Measurements from ENCODE around the gene WNK1.
"Not testable (repeated sequence)": the region's sequence is repeated elsewhere in the genome, so short reads cannot be mapped to it uniquely, and the experiment has no call there.

The WNK1 gene

GRCh38 chr12:785706-786105 lies 33.3 kb downstream of the WNK1 start:
- TF ChIP-seq, protein P1, sequence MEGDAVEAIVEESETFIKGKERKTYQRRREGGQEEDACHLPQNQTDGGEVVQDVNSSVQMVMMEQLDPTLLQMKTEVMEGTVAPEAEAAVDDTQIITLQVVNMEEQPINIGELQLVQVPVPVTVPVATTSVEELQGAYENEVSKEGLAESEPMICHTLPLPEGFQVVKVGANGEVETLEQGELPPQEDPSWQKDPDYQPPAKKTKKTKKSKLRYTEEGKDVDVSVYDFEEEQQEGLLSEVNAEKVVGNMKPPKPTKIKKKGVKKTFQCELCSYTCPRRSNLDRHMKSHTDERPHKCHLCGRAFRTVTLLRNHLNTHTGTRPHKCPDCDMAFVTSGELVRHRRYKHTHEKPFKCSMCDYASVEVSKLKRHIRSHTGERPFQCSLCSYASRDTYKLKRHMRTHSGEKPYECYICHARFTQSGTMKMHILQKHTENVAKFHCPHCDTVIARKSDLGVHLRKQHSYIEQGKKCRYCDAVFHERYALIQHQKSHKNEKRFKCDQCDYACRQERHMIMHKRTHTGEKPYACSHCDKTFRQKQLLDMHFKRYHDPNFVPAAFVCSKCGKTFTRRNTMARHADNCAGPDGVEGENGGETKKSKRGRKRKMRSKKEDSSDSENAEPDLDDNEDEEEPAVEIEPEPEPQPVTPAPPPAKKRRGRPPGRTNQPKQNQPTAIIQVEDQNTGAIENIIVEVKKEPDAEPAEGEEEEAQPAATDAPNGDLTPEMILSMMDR (IDR thresholded peaks at IDR 0.05; ENCODE audit: low read depth, low read length), result no peak
- no peak for DNase-seq (ENCODE audit: extremely low read depth, low read depth)

GRCh38 chr12:788288-788687 lies 35.9 kb downstream of the WNK1 start:
- TF ChIP-seq, protein P1 (IDR thresholded peaks at IDR 0.05; ENCODE audit: low read depth, low read length), result no peak
- no peak for DNase-seq (ENCODE audit: extremely low read depth, low read depth)

DNA sequence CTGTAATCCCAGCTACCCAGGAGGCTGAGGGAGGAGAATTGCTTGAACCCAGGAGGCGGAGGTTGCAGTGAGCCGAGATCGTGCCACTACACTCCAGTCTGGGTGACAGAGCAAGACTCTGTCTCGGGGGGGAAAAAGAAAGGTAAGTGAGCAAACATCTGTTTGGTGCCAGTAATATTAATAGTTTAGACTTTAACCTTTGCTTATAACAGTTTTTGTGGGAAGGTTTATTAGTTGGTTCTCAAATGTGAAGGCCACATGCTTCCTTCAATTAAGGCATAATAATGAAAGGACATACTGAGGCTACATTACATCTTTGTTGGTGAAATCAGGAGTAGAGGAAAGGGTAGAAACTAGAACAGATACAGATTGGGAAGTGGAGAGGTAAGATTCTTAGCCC lies 36.4 kb downstream of the WNK1 start:
- not testable (repeated sequence) for DNase-seq (ENCODE audit: extremely low read depth, low read depth)

DNA sequence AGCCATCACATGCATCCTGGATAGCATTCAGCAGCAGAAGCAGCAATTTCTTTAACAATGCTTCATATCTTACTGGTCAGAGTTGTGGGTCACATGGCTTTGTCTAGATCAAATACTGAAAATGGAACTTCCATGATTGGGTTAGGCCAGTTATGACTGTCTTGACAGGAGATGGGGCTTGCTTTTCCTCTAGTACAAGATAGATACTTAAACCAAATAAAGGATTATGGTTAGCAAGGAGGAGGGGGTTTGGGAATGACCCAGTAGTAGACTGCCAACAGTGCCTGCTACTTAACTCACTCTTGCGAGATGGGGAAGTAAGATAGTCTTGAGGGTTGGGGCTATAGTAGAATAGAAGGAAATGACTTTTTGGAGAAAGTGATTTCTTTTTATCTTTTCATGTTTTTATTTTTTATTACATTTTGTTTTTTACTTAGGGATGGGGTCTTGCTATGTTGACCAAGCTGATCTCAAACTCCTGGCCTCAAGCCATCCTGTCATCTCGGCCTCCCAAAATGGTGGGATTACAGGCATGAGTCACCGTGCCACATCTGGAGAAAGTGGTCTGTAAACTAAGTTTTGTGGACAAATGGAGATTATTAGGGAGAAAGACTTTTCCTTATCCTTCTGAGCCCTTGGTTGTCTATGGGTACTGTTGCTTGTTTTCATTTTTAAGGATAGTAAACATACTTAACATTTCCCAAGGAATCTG lies 37.6 kb downstream of the WNK1 start:
- TF ChIP-seq, protein P1 (IDR thresholded peaks at IDR 0.05; ENCODE audit: low read depth, low read length), result no peak
- DNase-seq (ENCODE audit: extremely low read depth, low read depth), result no peak

- TF ChIP-seq, protein P1 (IDR thresholded peaks at IDR 0.05; ENCODE audit: low read depth, low read length), result no peak
- no peak for DNase-seq (ENCODE audit: extremely low read depth, low read depth)
Observed at GRCh38 chr12:790608-791007, 38.2 kb downstream of the WNK1 start.

- DNase-seq (ENCODE audit: extremely low read depth, low read depth), result no peak
- TF ChIP-seq, protein P1 (IDR thresholded peaks at IDR 0.05; ENCODE audit: low read depth, low read length), result no peak
Observed at GRCh38 chr12:793037-793436, 40.7 kb downstream of the WNK1 start.

GRCh38 chr12:793711-794110 lies 41.3 kb downstream of the WNK1 start:
- TF ChIP-seq, protein P1 (IDR thresholded peaks at IDR 0.05; ENCODE audit: low read depth, low read length), result no peak
- DNase-seq (ENCODE audit: extremely low read depth, low read depth), result no peak

DNA sequence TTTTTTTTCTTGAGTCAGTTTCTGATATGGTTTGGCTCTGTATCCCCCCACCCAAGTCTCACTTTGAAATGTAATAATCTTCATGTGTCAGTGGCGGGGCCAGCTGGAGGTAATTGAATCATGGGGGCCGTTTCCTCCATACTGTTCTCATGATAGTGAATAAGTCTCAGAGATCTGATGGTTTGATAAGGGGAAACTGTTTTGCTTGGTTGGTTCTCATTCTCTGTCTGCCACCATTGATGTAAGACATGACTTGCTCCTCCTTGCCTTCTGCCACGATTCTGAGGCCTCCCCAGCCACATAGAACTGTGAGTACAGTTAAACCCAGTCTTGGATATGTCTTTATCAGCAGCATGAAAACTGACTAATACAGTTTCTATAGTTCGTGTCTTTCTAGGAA lies 42.9 kb downstream of the WNK1 start:
- TF ChIP-seq, protein P1 (IDR thresholded peaks at IDR 0.05; ENCODE audit: low read depth, low read length), result no peak
- DNase-seq (ENCODE audit: extremely low read depth, low read depth), result no peak

Data from AG09319 (cell line).